ENCODE measurements around the gene GALNT14. TPM values are rescaled to one million over a fixed set of nuclear protein-coding genes. Genes with fewer than 3 reads are reported as not detected.

GALNT14 gene
- total RNA-seq, 1 donor from 2014 or later, result 14.4 TPM

DNA sequence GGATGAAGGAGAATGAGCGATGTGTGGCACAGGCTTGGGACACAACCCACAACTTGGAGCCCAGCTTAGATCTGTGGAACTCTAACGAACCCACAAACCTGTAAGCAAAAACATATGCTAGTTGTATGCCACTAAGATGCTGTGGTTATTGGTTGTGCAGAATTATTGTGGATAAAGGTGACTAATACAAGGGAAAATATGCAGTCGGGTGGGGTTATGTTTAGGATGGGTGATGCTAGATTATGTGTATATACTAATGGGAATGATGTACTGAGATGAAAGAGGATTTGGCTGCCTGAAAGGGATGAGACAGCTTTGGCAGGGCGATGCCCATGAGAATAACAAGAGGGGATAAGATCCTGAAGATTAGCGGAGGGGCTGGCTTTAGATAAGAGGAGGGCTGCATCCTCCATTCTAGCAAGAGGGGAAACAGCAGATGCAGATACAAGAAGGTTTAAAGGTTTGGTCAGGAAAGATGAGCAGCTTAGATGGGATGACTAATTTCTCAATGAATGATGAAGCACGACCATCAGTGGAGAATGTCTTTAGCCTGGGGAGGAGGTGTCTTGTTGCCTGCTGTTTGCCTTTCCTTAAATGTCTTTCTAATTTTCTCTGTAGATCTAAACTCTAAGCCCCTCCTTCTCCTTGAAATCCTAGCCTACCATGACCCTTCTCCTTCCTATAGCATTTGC, 49.6 kb downstream of the GALNT14 start:
- no peak overlapping the region for H3K27ac Mint-ChIP-seq (ENCODE audit: unreplicated experiment)
- peaks cover 2% of the 10 kb centered on the region for H3K9me3 Mint-ChIP-seq (ENCODE audit: unreplicated experiment)
- no peak for DNase-seq
- no peaks in the 10 kb centered on the region for H3K4me1 Mint-ChIP-seq (ENCODE audit: low read depth, unreplicated experiment)
- TF ChIP-seq, protein P1, sequence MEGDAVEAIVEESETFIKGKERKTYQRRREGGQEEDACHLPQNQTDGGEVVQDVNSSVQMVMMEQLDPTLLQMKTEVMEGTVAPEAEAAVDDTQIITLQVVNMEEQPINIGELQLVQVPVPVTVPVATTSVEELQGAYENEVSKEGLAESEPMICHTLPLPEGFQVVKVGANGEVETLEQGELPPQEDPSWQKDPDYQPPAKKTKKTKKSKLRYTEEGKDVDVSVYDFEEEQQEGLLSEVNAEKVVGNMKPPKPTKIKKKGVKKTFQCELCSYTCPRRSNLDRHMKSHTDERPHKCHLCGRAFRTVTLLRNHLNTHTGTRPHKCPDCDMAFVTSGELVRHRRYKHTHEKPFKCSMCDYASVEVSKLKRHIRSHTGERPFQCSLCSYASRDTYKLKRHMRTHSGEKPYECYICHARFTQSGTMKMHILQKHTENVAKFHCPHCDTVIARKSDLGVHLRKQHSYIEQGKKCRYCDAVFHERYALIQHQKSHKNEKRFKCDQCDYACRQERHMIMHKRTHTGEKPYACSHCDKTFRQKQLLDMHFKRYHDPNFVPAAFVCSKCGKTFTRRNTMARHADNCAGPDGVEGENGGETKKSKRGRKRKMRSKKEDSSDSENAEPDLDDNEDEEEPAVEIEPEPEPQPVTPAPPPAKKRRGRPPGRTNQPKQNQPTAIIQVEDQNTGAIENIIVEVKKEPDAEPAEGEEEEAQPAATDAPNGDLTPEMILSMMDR (IDR thresholded peaks at IDR 0.05; ENCODE audit: partially characterized antibody, unreplicated experiment), result no peak
- no peak overlapping the region for H3K4me3 Mint-ChIP-seq (ENCODE audit: unreplicated experiment)
- H3K27me3 Mint-ChIP-seq (ENCODE audit: unreplicated experiment), result peaks cover 3% of the 10 kb centered on the region
- H3K36me3 Mint-ChIP-seq (ENCODE audit: unreplicated experiment), result peaks cover 5% of the 10 kb centered on the region

DNA sequence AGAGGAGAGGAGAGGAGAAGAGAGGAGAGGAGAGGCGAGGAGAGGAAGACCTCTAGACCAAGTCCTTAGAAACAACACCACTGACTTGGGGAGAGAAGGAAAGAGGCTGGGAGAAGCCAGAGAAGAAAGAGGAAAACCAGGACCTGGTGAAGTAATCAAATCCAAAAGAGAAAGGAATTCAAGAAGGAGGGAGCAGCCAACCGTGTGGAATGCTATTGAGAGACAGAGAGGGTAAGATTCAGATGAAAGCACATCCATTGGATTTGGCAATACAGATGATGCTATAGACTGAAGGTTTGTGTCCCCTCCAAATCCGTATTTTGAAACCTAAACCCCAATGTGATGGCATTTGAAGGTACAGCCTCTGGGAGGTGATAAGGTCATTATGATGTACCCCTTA, 50.7 kb downstream of the GALNT14 start:
- Mint-ChIP-seq H3K27me3 (ENCODE audit: unreplicated experiment) (peaks cover 3% of the 10 kb centered on the region), H3K36me3 (ENCODE audit: unreplicated experiment) (peaks cover 5% of the 10 kb centered on the region), H3K4me1 (ENCODE audit: low read depth, unreplicated experiment) (no peaks in the 10 kb centered on the region), H3K27ac (ENCODE audit: unreplicated experiment) (no peak overlapping the region), H3K9me3 (ENCODE audit: unreplicated experiment) (peaks cover 2% of the 10 kb centered on the region), H3K4me3 (ENCODE audit: unreplicated experiment) (no peak overlapping the region)
- TF ChIP-seq, protein P1 (IDR thresholded peaks at IDR 0.05; ENCODE audit: partially characterized antibody, unreplicated experiment), result no peak
- no peak for DNase-seq

DNA sequence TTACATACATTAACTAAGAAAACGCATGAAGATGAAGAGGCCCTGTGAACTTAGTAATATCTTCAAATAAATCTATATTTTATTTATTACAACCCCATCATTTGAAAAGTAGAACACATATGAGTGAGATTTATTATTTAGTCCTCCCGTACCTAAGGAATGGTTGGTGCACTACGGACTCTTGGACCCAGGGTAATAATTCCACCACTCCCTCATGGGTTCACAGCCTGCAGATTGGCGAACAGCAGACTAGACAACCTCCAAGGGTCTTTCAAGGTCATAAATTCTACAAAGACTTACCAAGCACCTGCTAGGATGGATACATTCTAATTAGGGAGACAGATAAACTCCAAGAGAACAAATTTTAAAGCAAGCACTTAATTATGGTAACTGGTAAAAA, 51.6 kb downstream of the GALNT14 start:
- TF ChIP-seq, protein P1 (IDR thresholded peaks at IDR 0.05; ENCODE audit: partially characterized antibody, unreplicated experiment), result no peak
- Mint-ChIP-seq H3K27ac (ENCODE audit: unreplicated experiment) (no peak overlapping the region), H3K36me3 (ENCODE audit: unreplicated experiment) (peaks cover 5% of the 10 kb centered on the region), H3K4me3 (ENCODE audit: unreplicated experiment) (no peak overlapping the region), H3K9me3 (ENCODE audit: unreplicated experiment) (peaks cover 3% of the 10 kb centered on the region), H3K4me1 (ENCODE audit: low read depth, unreplicated experiment) (no peaks in the 10 kb centered on the region), H3K27me3 (ENCODE audit: unreplicated experiment) (peaks cover 3% of the 10 kb centered on the region)
- no peak for DNase-seq

DNA sequence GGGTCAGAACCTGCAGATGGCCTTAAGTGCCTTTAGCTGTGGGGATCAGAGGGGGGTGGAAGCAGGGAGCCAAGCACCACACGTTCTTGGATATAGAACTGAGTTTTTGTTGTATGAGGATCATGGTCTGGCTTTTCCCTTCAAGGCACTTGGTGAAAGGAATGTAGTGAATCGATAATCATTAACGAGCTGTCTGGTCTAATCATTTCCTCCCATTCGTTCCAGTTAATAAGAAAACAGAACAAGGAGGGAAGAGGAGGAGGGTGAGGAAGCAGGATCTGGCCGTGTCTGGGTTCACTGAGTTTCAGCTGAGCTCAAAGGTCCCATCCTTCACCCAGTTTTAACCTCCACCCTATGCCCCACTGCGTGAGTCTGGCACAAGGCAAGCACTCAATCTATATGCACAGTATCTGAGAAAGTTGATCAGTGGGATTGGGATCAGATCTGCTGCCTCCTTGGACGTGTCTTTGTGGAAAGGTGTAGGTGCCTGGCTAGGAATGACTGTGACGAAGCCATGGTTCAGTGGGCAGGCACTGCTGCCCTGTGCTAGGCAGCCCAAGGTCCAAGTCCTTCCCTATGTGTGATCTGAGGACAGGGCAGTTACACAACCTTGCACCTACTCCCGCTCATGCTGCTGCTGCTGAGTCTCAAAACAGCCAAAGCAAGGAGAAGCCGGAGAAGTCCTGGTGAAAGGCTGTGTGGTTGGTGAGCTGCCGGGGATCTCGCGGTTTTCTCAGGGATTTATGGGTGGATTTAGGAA, 54.8 kb downstream of the GALNT14 start:
- Mint-ChIP-seq H3K4me1 (ENCODE audit: low read depth, unreplicated experiment) (no peaks in the 10 kb centered on the region), H3K27ac (ENCODE audit: unreplicated experiment) (no peak overlapping the region), H3K9me3 (ENCODE audit: unreplicated experiment) (peaks cover 3% of the 10 kb centered on the region), H3K36me3 (ENCODE audit: unreplicated experiment) (peaks cover 5% of the 10 kb centered on the region), H3K4me3 (ENCODE audit: unreplicated experiment) (no peak overlapping the region), H3K27me3 (ENCODE audit: unreplicated experiment) (no peaks in the 10 kb centered on the region)
- DNase-seq, result no peak
- TF ChIP-seq, protein P1 (IDR thresholded peaks at IDR 0.05; ENCODE audit: partially characterized antibody, unreplicated experiment), result no peak

DNA sequence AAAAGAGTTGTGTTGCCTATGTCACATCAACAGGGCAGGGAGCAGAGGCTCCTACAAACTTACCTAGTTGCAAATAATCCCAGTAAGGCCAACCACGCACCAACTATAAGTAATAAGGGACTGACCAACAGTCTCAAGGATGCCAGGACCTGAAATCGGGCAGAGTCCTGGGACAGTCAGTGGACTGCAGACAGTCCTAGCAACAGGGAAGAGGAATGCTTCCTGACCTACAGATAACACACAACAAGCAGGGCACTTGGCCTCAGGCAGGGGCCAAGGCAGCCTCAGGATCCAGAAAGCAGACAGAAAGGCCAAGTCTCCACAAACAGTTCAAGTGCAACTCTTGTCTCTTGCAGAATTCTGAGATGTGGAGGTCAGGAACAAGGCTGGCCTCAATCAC, 56.2 kb downstream of the GALNT14 start:
- peaks cover 1% of the 10 kb centered on the region for H3K9me3 Mint-ChIP-seq (ENCODE audit: unreplicated experiment)
- H3K27me3 Mint-ChIP-seq (ENCODE audit: unreplicated experiment), result no peaks in the 10 kb centered on the region
- peaks cover 5% of the 10 kb centered on the region for H3K36me3 Mint-ChIP-seq (ENCODE audit: unreplicated experiment)
- H3K4me1 Mint-ChIP-seq (ENCODE audit: low read depth, unreplicated experiment), result no peaks in the 10 kb centered on the region
- no peak overlapping the region for H3K27ac Mint-ChIP-seq (ENCODE audit: unreplicated experiment)
- TF ChIP-seq, protein P1 (IDR thresholded peaks at IDR 0.05; ENCODE audit: partially characterized antibody, unreplicated experiment), result no peak
- no peak overlapping the region for H3K4me3 Mint-ChIP-seq (ENCODE audit: unreplicated experiment)
- no peak for DNase-seq

All from glutamatergic neuron (in vitro differentiated cells).